ENCODE results near the gene PREB.
"Not testable (repeated sequence)": the region's sequence is repeated elsewhere in the genome, so short reads cannot be mapped to it uniquely, and the experiment has no call there.

PREB gene

DNA sequence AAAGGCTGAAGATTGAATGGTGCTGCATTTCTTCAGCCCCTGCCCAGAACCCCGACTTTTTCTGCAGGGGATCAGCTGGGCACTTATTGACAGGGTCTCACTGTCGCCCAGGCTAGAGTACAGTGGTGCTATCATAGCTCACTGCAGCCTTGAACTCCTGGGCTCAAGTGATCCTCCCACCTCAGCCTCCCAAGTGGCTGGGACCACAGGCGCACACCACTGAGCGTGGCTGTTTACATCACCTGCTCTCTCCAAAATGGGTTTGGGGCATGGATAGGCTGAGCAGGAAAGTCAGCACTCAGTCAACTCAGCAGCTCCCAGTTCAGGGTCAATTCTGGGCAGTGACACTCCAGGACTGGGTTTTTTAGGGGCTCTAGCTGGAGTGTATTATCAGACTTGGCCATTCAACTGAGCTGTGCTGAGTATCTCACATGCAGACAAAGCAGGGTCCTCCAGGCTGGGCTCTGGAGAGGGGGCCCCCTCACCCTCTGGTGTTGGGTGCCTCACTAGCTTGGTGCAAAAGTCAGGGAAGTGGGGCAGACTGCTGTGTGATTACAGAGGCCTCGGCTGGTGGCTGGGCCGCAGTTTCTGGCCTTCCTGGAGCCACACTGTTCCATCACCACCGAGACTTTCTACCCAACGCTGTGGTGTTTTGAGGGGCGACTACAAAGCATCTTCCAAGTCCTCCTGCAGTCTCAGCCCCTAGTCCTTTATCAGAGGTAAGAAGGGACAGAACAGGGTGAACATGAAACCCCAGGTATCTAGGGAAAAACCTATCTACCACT is 6.4 kb downstream of the PREB start:
- in situ Hi-C loops (cut with MboI; ENCODE audit: low sequenced_read_pairs), result no loop called here

DNA sequence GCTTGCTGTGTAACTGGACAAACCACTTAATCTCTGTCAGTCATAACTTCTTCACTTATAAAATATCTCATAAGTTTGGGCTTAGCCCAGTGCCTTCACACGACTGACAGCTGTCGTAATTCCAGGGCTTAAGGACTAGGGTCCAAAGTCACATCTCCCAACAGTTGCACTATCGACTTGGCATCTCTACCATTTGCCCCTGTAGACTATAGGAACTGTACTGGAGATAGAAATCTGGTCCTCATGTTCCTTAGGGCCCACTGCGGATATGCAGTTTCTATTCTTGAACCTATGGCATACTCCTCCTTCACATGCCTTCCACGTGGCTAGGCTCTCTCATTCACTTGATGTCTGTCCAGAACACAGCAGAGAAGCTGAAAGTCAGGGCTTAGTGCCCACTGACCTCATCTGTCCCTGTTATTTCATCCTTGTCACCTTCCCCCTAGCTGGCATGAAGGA is 8.2 kb downstream of the PREB start:
- in situ Hi-C loops (cut with MboI; ENCODE audit: low sequenced_read_pairs), result no loop called here

DNA sequence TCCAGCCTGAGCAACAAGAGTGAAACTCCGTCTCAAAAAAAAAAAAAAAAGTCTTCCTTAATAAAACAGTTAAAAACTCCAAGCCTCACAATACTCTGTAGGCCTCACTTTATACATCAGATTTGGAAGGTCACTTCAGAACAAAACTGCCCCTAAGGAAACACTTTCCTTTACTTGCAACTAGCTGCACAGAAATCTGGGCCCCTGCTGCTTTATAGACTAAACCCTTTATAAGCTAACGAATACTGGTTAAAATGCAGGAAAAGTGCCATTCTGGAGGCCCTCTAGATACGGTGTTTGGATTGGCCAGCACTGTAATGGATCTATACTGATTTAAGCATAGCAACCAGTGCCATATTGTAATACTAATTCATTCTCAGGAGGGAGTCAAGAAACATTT is 9.3 kb downstream of the PREB start:
- in situ Hi-C loops (cut with MboI; ENCODE audit: low sequenced_read_pairs), result no loop called here

DNA sequence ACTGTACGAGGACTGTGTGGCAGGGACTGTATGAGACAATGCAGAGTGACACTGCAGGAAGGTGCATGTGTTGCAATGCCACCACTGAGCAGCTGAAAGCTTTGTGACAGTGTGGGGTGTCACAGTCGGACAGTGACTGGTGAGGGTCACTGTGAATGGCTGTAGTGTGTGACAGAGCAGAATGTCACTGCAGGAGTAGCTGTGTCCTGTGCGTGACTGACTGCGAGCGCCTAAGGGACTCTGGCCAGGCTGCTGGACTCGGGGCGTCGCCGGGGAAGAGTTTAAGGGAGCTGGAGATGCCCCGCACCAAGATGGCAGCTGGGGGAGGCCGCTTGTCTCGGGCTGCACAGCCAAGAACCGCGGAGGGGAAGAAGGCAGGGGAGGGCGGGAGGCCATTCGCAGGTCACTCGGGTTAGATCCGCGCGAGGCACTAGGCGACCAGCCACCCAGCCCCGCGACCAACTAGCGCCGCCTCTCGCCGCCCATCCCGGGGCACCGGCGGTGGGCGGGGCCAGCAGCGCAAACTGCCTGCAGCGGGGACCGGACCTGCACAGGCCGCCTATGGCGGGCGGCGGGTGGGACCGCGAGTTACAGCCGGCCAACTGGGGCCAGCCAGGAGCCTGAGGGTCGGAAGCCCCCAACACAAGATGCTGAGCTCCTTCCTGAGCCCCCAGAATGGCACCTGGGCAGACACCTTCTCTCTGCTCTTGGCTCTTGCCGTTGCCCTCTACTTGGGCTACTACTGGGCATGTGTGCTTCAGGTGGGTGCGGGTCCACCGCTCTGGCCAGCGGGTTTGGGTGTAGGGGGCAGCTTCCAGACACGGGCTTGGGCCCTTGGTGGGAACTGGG is 10.9 kb downstream of the PREB start, which contains the start of gene ABHD1:
TSS of gene ABHD1 (plus strand) at position 514 of the 849 bp plus-strand sequence. CDS start at position 648, 134 bp downstream.
- in situ Hi-C loops (cut with MboI; ENCODE audit: low sequenced_read_pairs), result no loop called here

DNA sequence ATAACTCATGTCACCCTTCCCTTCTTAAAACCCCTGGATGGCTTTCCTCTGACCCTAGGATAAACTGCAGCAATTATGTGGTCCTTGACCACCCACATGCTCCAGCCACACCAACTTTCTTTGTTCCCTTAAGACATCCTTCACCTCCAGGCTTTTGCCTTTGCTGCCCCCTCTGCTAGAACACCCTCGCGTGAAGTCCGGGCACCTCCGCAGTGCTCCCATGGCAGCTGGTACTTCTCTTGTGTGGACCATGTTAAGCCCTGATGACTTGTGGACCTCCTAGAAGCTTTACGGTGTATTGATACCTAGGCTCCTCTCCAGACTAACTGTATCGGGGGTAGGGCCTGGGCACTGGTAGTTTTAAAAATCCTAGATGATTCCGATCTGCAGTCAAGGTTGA is 11.6 kb downstream of the PREB start:
- in situ Hi-C loops (cut with MboI; ENCODE audit: low sequenced_read_pairs), result no loop called here

DNA sequence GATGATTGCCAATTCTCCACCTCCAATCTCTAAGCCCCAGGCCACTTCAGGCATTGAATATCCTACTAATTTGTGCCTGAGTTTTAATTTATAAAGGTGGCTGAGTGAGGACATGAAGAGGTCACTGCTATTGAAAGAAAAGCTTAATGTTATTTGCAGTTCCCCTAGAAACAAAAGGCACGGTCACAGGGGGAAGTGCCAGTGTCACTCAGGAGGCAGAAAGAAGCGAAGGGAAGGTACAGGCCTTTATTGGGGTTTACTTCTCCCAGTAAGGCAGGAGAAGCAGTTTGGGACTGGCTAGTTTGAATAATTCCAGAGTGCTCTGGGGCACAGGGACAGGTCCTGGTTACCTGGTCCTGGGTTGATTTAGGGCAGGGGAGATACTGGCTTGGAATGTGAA is 12.5 kb downstream of the PREB start:
- in situ Hi-C loops (cut with MboI; ENCODE audit: low sequenced_read_pairs), result no loop called here

DNA sequence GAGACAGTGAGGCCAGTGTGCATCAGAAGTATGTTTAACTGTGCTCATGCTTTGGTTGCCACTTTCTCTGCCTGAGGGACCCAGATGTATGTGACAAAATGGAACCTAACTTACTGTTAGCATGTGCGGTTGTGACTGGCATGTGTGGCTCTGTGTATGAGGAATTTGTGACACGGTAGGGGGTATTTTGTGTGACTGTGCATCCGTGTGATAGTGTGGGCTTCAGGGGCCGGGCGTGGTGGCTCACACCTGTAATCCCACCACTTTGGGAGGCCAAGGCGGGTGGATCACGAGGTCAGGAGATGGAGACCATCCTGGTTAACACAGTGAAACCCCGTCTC is 15.1 kb downstream of the PREB start:
- in situ Hi-C loops (cut with MboI; ENCODE audit: low sequenced_read_pairs), result not testable (repeated sequence)

DNA sequence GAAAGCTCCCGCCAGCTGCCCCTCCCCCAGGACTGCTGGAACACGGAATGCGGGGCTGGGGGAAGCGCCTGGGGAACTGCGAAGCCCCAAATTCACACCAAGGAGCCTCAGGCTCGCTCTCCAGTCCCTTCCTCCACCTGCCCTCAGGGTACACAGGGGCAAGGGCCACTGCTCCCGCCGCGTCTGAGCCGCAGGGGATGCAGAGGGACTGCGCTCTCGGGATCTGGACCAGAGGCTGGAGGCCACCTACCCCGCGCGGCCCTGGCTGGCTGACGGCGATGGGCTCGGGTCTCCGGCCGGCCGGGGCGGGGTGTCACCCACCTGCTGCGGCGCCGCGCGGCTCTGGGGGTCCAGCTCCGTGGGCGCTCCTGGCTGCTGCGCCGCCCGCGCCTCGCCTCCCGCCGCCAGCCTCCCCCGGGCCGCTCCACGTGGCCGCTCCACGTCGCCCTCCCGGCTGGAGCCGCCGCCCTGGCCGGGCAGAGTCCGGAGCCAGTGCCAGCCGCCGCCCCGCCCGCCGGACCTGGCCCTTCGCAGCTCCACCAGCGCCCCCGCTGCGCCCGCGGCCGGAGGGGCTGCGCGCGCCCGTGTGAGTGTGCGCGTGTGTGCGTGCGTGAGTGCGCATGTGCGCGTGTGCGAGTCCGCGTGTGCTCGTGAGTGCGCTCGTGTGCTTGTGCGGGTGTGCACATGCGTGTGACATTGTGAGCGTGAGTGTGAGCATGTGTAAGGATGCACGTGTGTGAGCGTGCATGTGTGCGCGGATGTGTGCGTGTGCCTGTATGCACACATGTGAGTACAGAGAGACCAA is 15.7 kb downstream of the PREB start, which contains the start of gene CGREF1:
TSS of gene CGREF1 (minus strand) at position 604 of the 805 bp plus-strand sequence. CDS start 14,762 bp downstream, outside the sequence.
- in situ Hi-C loops (cut with MboI; ENCODE audit: low sequenced_read_pairs), result no loop called here

DNA sequence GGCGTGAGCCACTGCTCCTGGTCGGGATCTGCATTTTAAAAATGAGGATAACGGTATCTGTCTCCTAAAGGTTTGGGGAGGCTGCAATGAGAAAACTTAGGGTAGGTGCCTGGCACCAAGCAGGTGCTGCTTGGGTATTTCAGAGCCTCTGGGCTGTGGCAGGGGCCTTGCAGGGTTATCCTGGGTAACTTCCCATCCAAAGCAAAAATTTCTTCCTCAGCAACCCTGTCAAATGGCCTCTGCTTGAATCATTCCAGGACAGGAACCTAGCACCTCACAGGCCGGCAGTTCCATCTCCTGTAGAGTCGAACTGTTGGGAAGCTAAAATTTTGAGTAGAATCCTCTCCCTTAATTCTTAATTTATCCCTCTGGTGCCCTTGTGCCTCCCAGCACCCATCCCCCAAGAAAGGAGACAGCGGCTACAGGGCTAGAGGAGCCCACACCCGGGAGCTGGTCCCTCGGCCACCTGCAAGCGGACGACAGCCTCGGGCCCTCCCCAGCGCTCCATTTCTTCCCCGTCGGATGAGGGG is 16.4 kb downstream of the PREB start:
- in situ Hi-C loops (cut with MboI; ENCODE audit: low sequenced_read_pairs), result no loop called here

DNA sequence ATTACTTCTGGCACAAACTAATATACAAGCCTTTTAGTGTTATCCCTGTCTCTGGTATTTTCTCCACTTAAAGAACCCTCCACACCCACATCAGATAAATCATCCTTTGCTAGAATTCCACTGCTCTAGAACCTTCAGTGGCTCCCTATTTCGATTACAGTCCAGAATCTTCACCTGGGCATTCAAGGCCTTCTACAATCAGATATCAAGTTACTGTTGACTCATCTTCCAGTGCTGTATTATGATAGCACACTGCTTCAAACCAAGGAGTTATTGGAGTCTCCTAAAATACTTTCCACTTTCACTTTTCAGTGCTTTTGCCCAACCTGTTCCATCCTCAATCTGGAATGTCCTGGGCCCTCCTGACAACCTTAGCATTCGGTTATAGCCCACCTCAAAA is 18.9 kb downstream of the PREB start:
- in situ Hi-C loops (cut with MboI; ENCODE audit: low sequenced_read_pairs), result no loop called here

DNA sequence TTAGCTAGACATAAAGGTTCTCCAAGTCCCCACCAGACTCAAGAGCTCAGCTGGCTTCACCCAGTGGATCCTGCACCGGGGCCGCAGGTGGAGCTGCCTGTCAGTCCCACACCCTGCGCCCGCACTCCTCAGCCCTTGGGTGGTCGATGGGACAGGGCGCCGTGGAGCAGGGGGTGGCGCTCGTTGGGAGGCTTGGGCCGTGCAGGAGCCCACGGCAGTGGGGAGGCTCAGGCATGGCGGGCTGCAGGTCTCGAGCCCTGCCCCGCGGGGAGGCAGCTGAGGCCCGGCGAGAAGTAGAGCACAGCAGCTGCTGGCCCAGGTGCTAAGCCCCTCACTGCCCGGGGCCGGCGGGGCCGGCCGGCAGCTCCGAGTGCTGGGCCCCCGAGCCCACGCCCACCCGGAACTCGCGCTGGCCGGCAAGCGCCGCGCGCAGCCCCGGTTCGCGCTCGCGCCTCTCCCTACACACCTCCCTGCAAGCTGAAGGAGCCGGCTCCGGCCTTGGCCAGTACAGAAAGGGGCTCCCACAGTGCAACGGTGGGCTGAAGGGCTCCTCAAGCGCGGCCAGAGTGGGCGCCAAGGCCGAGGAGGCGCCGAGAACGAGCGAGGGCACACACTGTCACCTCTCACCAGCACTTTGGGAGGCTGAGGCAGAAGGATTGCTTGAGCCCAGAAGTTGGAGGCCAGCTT is 22.9 kb downstream of the PREB start:
- in situ Hi-C loops (cut with MboI; ENCODE audit: low sequenced_read_pairs), result not testable (repeated sequence)

DNA sequence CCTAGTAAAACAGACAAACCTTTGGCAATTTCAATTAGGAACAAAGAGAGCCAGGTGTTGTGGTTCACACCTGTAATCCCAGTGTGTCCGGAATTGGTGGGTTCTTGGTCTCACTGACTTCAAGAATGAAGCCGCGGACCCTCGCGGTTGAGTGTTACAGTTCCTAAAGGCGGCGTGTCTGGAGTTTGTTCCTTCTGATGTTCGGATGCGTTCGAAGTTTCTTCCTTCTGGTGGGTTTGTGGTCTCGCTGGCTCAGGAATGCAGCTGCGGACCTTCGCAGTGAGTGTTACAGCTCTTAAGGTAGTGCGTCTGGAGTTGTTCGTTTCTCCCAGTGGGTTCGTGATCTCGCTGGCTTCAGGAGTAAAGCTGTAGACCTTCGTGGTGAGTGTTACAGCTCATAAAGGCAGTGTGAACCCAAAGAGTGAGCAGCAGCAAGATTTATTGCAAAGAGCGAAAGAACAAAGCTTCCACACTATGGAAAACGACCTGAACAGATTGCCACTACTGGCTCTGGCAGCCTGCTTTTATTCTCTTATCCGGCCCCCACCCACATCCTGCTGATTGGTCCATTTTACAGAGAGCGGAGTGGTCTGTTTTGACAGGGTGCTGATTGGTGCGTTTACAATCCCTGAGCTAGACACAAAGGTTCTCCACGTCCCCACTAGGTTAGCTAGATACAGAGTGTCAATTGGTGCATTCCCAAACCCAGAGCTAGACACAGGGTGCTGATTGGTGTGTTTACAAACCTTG is 23.7 kb downstream of the PREB start:
- in situ Hi-C loops (cut with MboI; ENCODE audit: low sequenced_read_pairs), result not testable (repeated sequence)

DNA sequence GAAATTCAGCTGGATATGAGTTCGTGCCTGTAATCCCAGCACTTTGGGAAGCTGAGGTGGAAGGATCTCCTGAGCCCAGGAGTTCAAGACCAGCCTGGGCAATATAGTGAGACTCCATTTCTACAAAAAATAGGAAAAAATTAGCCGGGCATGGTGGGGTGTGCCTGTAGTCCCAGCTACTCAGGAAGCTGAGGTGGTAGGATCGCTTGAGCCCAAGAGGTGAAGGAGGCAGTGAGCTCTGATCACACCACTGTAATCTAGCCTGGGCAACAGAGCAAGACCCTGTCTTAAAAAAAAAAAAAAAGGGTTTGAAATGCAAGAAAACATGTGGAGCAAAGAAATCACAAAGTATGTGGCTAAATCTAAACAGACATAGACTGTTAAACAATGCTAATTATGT is 25.4 kb downstream of the PREB start:
- in situ Hi-C loops (cut with MboI; ENCODE audit: low sequenced_read_pairs), result no loop called here

DNA sequence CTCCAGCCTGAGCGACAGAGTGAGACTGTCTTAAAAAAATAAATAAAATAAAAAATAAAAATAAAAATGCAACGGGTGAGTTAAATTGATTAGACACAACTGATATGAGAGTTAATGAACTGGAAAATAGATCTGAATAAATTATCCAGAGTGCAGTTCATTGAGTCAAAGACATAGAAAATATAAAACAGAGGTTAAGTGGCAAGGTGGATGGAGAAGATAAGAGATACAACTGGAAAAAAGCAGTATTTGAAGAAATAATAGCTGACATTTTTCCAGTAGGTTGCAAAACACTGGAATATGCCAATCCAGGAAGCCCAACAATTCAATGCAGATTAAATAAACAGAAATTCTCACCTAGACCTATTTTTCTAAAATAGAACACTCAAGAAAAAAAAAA is 26.2 kb downstream of the PREB start:
- in situ Hi-C loops (cut with MboI; ENCODE audit: low sequenced_read_pairs), result no loop called here

DNA sequence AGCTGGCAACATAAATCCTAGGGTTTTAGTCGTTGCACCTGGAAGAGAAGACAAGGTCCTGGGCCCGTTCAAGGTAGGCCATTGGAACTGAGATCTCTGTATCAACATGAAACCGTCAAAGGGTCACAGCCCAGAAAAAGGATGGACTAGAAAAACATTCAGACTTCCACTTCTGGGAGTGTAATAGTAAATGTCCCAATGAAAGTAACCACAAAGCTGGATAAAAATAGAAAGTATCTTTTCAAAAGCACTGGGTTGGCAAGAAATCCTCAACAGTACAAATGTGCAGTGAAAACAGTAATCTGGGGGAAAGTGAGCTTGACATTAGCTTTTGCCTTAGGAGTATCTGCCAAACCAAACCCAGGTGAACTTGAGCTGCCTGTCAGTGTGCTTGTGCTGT is 28.5 kb downstream of the PREB start:
- in situ Hi-C loops (cut with MboI; ENCODE audit: low sequenced_read_pairs), result no loop called here

DNA sequence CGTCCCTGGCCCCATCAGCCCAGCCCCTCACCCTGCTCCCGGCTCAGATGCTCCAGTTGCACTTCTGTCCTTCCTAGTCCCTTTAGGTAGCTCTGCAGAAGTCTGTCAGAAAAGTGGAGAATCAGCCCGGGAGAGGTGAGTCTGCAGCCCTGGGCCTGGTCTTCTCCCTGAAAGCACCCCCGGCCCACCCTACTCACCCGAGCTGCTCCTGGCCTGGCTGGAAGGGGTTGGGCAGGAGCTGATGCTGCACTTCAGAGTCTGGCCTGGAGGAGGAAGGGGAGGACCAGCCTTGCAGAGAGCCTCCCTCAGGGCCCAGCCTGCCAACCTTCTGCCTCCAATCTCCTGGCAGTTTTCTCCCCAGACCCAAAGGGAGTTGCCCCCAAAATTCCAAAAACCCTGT is 32.1 kb downstream of the PREB start:
- in situ Hi-C loops (cut with MboI; ENCODE audit: low sequenced_read_pairs), result no loop called here

DNA sequence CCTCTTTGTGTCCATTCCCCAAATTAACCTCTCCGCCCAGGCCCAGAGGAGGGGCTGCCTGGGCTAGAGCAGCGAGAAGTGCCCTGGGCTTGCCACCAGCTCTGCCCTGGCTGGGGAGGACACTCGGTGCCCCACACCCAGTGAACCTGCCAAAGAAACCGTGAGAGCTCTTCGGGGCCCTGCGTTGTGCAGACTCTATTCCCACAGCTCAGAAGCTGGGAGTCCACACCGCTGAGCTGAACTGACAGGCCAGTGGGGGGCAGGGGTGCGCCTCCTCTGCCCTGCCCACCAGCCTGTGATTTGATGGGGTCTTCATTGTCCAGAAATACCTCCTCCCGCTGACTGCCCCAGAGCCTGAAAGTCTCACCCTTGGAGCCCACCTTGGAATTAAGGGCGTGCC is 34.4 kb downstream of the PREB start:
- in situ Hi-C loops (cut with MboI; ENCODE audit: low sequenced_read_pairs), result no loop called here

DNA sequence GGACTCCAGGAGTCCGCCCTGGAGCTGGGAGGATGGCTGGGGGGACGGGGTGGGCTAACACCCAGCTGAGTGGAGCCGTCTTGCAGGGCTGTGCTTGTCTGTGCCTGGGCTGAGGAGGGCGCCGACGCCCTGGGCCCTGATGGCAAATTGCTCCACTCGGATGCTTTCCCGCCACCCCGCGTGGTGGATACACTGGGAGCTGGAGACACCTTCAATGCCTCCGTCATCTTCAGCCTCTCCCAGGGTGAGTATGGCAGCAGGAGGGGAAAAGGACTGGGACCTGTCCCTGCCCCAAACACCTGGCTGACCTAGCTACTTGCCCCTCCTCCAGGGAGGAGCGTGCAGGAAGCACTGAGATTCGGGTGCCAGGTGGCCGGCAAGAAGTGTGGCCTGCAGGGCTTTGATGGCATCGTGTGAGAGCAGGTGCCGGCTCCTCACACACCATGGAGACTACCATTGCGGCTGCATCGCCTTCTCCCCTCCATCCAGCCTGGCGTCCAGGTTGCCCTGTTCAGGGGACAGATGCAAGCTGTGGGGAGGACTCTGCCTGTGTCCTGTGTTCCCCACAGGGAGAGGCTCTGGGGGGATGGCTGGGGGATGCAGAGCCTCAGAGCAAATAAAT is 35.0 kb downstream of the PREB start:
- in situ Hi-C loops (cut with MboI; ENCODE audit: low sequenced_read_pairs), result no loop called here

DNA sequence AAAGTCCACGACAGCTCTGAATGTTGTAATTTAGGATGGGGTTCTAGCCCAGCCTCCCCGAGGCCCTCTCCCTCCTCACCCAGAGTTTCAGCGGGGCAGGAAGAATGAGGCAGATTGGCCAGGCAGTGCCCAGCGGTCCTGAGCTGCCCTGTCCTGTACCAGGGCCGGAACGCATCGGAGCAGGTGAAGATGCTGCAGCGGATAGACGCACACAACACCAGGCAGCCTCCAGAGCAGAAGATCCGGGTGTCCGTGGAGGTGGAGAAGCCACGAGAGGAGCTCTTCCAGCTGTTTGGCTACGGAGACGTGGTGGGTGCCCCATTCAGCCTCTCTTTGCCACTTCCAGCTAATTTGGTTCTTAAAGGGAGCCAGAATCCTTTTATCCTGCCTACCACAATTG is 37.1 kb downstream of the PREB start:
- in situ Hi-C loops (cut with MboI; ENCODE audit: low sequenced_read_pairs), result no loop called here
